ES-I3 (cell line): ENCODE results near the gene TOMT.

Source experiments
- H3K36me3 ChIP-seq: 2 replicates; pipeline ENCODE4 v1.6.1; 2013; ENCODE audit warnings: mild to moderate bottlenecking, low read length, control low read depth, moderate library complexity; ENCODE audit not compliant: insufficient read depth
- H3K4me1 ChIP-seq: 2 replicates; pipeline ENCODE4 v1.6.1; 2013; ENCODE audit warnings: mild to moderate bottlenecking, control low read depth, low read length; ENCODE audit not compliant: insufficient read depth
- H3K9ac ChIP-seq: 2 replicates; pipeline ENCODE4 v1.6.1; 2013; ENCODE audit warnings: low read depth, mild to moderate bottlenecking, low read length, moderate library complexity
- H3K9me3 ChIP-seq: 2 replicates; pipeline ENCODE4 v1.6.1; 2013; ENCODE audit warnings: mild to moderate bottlenecking, low read length, moderate library complexity; ENCODE audit not compliant: control insufficient read depth, insufficient read depth

The TOMT gene

DNA sequence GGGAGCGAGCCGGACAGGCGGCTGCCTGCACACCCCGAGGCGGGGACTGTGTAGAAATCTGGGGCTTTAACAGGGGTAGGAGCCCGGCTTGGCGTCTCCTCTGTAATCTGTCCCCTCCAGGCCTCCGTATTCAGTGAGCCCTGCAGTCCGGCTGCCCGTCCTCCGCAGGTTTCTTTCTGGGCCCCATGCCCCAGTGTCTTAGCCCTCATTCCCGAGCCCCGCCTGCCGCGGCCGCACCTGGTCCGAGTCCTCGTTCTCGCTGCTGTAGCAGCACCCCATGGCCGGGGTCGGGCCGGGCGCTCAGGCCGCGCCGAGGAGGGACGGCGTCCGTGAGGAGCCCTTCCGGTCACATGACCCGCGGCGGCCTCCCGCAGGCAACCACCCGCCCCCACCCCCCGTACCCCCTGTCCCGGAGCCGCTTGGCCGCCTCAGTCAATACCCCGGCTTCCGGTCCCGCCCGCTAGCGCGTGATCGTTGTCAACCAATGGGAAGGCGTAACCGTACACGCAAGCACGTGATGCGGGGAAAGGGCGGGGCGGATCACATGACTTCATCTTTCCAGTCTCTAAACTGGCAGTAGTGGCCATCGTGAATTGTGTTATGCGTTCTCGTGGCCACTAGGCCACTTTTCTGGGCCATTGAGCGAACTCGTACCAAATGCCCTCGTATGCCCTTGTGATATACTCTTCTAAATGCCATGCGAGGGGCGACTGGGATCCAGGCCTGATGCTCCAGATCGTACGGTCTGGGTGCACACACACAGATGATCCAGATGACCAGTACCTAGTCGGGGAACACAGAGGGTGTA lies 2.6 kb upstream of the TOMT start, which contains the start of gene LAMTOR1:
Gene LAMTOR1, minus strand, starts transcription at position 352 of the 808 bp plus-strand sequence. Its CDS starts 73 bp downstream, at position 279.
- Histone ChIP-seq H3K9ac (peak within 1 kb of the TSS; percentile 92), H3K9me3 (no peaks in the 10 kb centered on the region), H3K4me1 (0 out of 2 replicates have a peak, but pooled peaks cover 4% of the 10 kb centered on the region), H3K36me3 (no peaks in the 10 kb centered on the region; the same call in 1 of the 2 replicates)

DNA sequence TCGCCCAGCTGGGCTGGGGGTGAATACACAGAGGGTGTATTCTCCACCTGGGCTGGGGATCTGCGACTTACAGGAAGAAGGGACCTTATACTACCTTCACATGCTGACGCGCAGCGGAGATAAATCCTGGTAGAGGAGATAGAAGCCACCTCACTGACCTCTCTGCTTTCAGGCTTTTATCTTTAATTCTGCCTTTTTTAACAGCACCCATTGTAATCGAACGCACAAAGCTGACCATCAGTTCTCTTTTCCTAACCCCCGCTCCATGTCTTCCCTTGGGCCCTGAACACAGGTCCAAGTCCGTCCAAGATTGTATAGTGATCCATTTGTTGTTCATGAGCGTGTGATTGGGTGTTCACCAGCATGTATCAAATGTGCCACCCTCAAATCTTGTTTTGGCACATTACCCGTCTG lies 2.0 kb upstream of the TOMT start:
- Histone ChIP-seq H3K36me3 (no peaks in the 10 kb centered on the region; the same call in 1 of the 2 replicates), H3K9me3 (no peaks in the 10 kb centered on the region), H3K4me1 (0 out of 2 replicates have a peak, but pooled peaks cover 4% of the 10 kb centered on the region), H3K9ac (peak overlapping the region; percentile 44)

DNA sequence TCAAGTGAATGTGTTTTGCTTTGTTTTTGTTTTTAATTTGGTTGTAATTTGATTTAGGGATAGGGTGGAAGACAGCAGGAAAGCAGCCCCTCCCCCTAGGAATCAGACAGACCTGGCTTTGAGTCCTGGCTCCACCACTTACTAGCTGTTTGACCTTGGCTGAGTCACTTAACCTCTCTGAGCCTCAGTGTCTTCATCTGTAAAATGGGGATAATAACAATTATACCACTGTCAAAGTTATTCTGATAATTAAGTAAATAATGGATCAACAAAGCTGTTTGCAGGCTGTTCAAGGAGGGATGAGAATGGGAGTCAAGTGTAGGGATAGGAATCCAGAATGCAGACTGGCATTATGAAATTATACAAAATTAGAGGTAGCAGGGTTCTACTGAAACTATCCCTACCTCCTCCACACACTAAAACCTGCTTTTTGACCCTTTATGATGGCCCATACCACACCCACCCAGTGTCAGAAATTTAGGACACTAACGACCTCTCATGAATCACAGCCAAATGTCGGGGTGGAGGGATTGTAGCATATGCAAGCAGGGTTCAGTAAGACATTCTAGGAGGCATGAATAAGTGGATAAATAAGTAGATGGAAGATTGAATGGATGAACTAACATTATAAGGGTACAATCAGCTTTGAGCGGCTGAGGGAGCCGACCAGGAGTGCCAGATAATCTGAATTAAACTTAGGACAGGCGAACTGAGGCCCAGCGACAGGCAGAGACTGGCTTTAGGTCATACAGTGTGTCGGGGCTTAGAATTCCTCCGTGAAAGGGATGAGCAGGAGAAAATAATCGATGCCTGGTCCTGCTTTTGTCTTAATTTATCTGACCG lies 5.8 kb downstream of the TOMT start:
- peak overlapping the region; percentile 96 for H3K9ac ChIP-seq
- H3K4me1 ChIP-seq = peaks cover 4% of the 10 kb centered on the region; the same call in 1 of the 2 replicates
- H3K36me3 ChIP-seq = no peaks in the 10 kb centered on the region
- no peaks in the 10 kb centered on the region for H3K9me3 ChIP-seq

DNA sequence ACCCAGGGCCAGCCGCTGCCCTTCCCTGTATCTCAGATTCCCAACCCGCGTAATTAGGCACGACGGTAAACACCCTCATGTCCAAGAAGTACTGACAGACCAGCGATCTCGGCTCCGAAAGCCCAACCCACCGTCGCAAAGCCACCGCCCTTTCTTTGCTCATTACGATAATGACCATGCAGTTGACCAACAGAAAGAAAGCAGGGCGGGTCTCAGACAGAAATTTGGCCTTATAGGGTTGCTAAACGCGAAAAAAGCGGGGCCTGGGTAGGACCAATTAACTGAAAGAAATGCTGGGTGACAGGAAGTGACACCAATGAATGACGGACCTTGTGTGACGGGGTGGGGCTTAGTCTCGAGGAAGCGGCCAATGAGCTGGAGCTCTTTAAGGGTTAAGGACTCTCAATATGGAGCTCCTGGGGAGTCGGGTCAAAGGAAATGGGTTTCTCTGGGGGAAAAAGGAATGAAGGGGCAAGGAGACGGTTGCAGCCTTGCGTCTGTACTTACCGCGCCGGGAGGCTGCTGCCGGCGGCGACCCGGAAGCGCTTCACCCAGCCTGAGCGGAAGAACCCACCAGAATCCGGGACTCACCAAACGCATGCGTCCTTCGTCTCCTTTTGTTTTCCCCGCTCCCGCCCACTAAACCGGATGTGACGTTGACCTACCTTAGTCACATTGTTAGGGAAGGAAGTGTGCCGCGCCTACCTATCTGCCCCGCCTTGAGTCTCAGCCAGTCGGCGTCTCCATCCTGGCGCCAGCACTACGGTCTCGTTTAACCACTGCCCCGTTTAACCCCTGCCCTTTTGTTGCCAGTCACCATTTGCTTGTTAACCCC lies 6.6 kb downstream of the TOMT start, which contains the start of gene ANAPC15:
Gene ANAPC15, minus strand, starts transcription at position 553 of the 835 bp plus-strand sequence. CDS start 1,419 bp downstream, outside the sequence.
- H3K4me1 ChIP-seq = peaks cover 4% of the 10 kb centered on the region; the same call in 1 of the 2 replicates
- no peaks in the 10 kb centered on the region for H3K36me3 ChIP-seq
- no peaks in the 10 kb centered on the region for H3K9me3 ChIP-seq
- peak within 1 kb of the TSS; percentile 96 for H3K9ac ChIP-seq

DNA sequence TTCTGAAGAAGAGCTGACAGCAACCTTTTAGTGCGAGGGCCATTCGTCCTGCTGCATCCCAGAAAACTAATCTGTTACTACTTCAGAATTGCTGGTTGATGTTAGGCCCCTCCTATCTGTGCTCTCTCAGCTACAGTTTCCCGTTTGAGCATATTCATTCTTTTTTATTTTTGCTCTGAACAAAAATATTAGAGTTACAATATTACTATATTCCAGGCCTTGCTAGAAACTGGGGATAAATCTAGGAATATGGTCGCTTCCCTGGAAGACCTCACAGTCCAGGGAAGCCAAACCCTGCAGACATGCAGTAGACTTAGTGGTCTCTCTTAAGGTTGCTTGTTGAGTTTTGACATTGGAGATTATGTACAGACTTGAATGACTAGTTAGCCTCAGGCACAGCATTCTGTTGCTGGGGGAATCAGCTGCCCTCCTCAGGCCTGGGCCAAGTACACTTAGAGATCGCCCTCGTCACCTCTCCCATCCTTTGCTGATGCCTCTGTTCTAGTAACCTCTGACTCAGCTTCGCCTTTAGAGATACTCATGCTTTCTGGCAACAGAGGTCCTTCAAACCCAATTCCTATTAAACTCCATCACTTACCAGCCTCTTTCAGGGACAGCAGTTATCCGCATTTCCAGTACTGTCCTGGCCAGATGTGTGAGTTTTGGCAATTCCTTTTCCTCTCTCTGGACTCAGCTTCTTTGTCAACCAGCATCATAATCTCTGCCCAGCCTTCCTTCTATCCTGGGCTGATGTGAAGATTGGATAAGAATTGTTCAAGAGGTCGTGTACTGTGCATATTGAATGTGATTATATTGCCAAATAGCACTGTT lies 7.5 kb downstream of the TOMT start:
- Histone ChIP-seq H3K9ac (peak overlapping the region; percentile 96), H3K36me3 (no peaks in the 10 kb centered on the region), H3K9me3 (no peaks in the 10 kb centered on the region), H3K4me1 (peaks cover 4% of the 10 kb centered on the region; the same call in 1 of the 2 replicates)

DNA sequence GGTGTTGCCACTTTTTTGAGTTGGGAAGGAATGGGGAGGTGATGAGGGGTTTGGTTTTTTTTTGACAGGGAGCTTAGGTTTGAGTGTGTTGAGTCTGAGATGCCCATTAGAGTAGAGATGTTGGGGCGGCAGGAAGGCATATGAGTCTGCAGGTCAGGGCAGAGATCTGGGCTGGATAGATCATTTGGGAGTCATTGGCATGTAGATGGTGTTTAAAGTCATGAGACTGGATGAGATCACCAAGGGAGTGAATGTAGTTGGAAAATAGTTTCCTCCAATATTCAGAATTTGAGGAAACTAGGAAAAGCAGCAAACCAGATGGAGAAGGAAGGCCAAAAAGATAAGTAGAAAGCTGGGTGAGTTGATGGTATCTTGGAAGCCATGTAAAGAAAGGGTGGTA lies 8.8 kb downstream of the TOMT start:
- Histone ChIP-seq H3K9me3 (no peaks in the 10 kb centered on the region), H3K36me3 (no peaks in the 10 kb centered on the region), H3K4me1 (peaks cover 4% of the 10 kb centered on the region; the same call in 1 of the 2 replicates), H3K9ac (no peak overlapping the region)

DNA sequence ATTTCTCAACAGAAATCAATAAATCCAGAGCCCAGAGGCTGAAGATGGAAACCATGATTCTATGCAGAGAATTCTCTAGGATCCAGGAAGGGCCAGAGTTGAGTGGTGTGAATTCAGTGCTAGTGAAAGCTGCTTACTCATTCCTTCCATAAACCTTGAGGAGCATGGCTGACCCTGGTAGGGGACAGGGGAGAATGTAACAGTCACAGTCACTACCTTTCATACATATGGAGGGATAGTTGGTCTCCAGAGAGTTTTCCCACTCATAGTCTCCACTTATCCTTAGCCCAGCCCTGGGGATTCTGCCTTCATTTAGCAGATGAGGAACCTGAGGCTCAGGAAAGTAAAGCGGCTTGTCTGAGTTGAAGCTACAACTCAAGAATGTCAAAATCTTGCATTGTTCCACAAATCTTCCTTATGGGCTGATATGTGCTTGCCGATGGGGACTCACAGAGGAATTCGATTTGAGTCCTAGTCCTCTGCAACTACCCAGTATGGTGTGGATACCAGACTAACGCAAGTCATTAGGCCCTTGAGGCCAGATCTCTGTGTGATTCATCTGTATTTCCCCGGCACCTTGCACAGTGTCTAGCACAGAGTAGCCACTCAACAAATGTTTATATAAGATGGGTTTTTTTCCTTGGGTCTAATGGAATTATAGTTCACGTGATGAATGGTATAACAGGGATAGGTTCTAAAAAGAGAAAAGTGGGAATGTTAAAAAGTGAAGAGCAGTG lies 10.5 kb downstream of the TOMT start:
- H3K4me1 ChIP-seq = peaks cover 4% of the 10 kb centered on the region; the same call in 1 of the 2 replicates
- no peak overlapping the region for H3K9ac ChIP-seq
- no peaks in the 10 kb centered on the region for H3K36me3 ChIP-seq
- H3K9me3 ChIP-seq = no peaks in the 10 kb centered on the region

DNA sequence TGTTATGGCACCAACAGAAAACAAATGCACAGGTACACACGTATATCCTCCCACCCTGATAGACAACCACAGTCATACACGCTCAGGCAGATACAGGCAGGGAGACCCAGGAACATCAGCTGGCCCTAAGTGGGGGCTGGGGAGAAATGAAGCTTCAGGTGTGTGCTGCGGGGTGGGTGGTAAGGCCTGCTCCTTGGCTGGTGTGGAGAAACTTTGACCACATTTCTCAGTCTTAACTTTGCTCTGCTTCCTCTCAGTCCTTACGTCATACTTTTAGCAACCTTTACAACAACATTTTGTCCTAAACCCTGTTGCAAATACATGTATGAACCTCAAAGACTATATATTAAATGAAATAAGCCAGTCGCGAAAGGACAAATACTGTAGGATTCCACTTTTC lies 13.5 kb downstream of the TOMT start:
- H3K36me3 ChIP-seq = no peaks in the 10 kb centered on the region
- H3K9me3 ChIP-seq = no peaks in the 10 kb centered on the region
- H3K9ac ChIP-seq = no peak overlapping the region
- H3K4me1 ChIP-seq = no peaks in the 10 kb centered on the region

DNA sequence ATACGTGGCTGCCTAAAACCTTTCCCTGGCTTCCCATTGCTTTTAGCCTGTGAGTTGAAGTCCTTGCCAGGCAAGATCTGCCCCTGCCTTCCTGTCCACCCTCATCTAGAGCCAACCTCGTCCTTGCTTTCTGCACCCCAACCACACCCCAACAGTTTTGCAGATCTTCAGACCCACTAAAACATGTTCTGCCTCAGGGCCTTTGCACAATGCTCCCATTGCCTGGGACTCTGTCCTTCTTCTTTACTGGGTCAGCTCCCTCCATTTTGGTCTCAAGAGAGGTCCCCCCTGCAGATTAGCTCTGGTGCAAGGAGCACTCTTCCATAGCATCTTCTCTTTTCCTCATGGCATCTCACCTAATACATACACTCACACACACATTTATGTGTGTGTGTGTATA lies 15.2 kb downstream of the TOMT start:
- H3K9ac ChIP-seq = no peak overlapping the region
- no peaks in the 10 kb centered on the region for H3K36me3 ChIP-seq
- no peaks in the 10 kb centered on the region for H3K4me1 ChIP-seq
- H3K9me3 ChIP-seq = no peaks in the 10 kb centered on the region

DNA sequence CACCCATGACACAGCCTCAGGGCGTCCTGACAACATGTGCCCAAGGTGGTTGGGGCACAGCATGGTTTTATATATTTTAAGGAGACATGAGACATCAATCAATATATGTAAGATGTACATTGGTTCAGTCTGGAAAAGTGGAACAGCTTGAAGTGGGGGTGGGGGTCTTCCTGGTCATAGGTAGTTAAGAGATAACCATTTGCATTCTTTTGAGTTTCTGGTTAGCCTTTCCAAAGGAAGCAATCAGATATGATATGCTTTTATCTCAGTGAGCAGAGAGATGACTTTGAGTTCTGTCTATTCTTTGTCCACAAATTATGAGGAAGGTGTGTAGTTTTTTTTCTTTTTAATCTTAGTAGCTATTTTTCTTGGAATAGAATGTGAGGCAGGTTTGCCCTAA lies 16.9 kb downstream of the TOMT start:
- Histone ChIP-seq H3K4me1 (no peaks in the 10 kb centered on the region), H3K9me3 (no peaks in the 10 kb centered on the region; the same call in 1 of the 2 replicates), H3K36me3 (no peaks in the 10 kb centered on the region), H3K9ac (no peak overlapping the region)

DNA sequence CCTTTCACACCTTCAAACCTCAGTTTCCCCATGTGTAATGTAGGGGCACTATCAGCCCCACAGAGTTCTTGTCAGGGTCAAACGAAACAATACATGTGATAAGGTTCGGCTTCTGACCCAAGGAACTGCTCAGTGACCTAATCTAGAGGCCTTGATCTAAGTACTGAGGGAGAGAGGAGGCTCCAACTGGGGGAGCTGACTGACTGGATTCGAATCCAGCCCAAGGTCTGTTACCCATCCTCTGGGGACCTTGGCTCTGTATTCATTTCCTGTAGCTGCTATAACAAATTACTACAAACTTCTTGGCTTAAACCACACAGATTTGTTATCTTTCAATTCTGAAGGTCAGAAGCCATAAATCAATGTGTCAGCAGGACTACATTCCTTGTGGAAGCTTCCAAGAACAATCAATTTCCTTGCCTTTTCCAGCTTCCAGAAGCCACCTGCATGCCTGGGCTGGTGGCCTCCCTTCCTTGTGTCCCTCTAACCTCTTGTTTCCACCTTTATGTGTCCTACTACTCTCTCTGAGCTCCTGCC lies 17.5 kb downstream of the TOMT start:
- Histone ChIP-seq H3K9me3 (no peaks in the 10 kb centered on the region; the same call in 1 of the 2 replicates), H3K36me3 (no peaks in the 10 kb centered on the region), H3K4me1 (no peaks in the 10 kb centered on the region), H3K9ac (no peak overlapping the region)

DNA sequence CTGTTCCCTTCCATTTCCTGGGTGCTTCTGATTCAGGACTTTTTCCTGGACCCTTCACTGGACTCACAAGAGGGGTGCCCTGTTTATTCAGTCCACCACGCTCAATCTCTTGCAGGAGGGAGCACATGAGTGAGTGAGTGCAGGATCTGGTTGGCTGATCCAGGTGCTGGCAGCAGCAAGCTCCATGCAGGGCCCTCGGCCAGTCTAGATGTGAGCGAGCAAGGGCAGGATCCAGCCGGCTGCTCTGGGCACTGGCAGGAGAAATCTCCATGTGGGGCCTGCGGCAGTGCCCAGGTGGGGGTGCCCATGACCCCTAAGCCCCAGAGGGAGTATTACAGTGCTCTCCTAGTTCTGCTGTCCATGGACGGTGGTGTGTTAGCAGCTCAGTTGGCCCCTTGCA lies 18.3 kb downstream of the TOMT start:
- H3K4me1 ChIP-seq = no peaks in the 10 kb centered on the region
- no peaks in the 10 kb centered on the region for H3K36me3 ChIP-seq
- no peak overlapping the region for H3K9ac ChIP-seq
- H3K9me3 ChIP-seq = peaks cover 3% of the 10 kb centered on the region
